ENCODE data around the gene UPF3A.

UPF3A gene

GRCh38 chr13:114310956-114311355 lies 29.6 kb downstream of the UPF3A start:
- no peaks in the 10 kb centered on the region for H3K9me3 ChIP-seq (ENCODE audit: insufficient read depth, low read length)
- no peaks in the 10 kb centered on the region for H3K27me3 ChIP-seq (ENCODE audit: low read depth, low read length)
- no peak overlapping the region for H3K4me2 ChIP-seq (ENCODE audit: low read length)
- H3K36me3 ChIP-seq (replicated peaks; ENCODE audit: low read depth, low read length): peaks cover 15% of the 10 kb centered on the region
- peaks cover 25% of the 10 kb centered on the region for H3K79me2 ChIP-seq (ENCODE audit: low read length)
- peaks cover 11% of the 10 kb centered on the region for H4K20me1 ChIP-seq (ENCODE audit: insufficient read depth, low read length)
- H3K4me3 ChIP-seq (ENCODE audit: low read length): no peak overlapping the region
- no peak overlapping the region for H3K27ac ChIP-seq (ENCODE audit: low read length)
- TF ChIP-seq EZH2phosphoT487 (IDR thresholded peaks at IDR 0.05; ENCODE audit: low read depth): no peak
- TF ChIP-seq, protein P1, sequence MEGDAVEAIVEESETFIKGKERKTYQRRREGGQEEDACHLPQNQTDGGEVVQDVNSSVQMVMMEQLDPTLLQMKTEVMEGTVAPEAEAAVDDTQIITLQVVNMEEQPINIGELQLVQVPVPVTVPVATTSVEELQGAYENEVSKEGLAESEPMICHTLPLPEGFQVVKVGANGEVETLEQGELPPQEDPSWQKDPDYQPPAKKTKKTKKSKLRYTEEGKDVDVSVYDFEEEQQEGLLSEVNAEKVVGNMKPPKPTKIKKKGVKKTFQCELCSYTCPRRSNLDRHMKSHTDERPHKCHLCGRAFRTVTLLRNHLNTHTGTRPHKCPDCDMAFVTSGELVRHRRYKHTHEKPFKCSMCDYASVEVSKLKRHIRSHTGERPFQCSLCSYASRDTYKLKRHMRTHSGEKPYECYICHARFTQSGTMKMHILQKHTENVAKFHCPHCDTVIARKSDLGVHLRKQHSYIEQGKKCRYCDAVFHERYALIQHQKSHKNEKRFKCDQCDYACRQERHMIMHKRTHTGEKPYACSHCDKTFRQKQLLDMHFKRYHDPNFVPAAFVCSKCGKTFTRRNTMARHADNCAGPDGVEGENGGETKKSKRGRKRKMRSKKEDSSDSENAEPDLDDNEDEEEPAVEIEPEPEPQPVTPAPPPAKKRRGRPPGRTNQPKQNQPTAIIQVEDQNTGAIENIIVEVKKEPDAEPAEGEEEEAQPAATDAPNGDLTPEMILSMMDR (IDR thresholded peaks at IDR 0.05; ENCODE audit: low read depth, low read length): no peak
- H2AFZ ChIP-seq (ENCODE audit: low read depth, low read length): no peak overlapping the region
- peaks cover 32% of the 10 kb centered on the region for H3K4me1 ChIP-seq (ENCODE audit: low read length)
- H3K9ac ChIP-seq (ENCODE audit: low read length): no peak overlapping the region

DNA sequence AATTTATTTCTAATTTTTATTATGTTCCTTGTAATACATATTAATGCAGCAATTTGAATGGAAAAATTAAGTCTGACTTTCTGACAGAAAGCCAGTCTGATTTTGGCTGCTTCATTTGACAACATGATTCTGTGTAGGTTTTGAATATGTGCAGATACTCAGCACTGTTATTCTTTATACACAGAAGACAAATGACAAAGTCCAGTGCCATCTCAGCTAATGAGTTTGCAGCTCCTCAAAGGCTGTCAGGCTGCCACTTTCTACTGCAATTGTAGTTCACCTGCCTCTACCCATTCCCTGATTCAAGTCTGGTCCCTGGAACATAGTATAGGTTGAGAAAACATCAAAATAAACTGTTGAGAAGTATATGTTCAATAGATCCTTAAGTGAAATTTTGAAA lies 30.0 kb downstream of the UPF3A start:
- no peak for TF ChIP-seq EZH2phosphoT487 (IDR thresholded peaks at IDR 0.05; ENCODE audit: low read depth)
- TF ChIP-seq, protein P1 (IDR thresholded peaks at IDR 0.05; ENCODE audit: low read depth, low read length): no peak
- H3K9ac ChIP-seq (ENCODE audit: low read length): 0 out of 2 replicates have a peak overlapping the region, but pooled peaks have one; percentile 39
- H3K4me2 ChIP-seq (ENCODE audit: low read length): peak overlapping the region; percentile 44
- H3K4me1 ChIP-seq (ENCODE audit: low read length): peaks cover 32% of the 10 kb centered on the region
- H3K9me3 ChIP-seq (ENCODE audit: insufficient read depth, low read length): no peaks in the 10 kb centered on the region
- no peak overlapping the region for H3K4me3 ChIP-seq (ENCODE audit: low read length)
- H3K27me3 ChIP-seq (ENCODE audit: low read depth, low read length): no peaks in the 10 kb centered on the region
- peaks cover 14% of the 10 kb centered on the region for H4K20me1 ChIP-seq (ENCODE audit: insufficient read depth, low read length)
- peaks cover 13% of the 10 kb centered on the region for H3K36me3 ChIP-seq (replicated peaks; ENCODE audit: low read depth, low read length)
- peaks cover 29% of the 10 kb centered on the region for H3K79me2 ChIP-seq (ENCODE audit: low read length)
- H2AFZ ChIP-seq (ENCODE audit: low read depth, low read length): 0 out of 2 replicates have a peak overlapping the region, but pooled peaks have one; percentile 2
- H3K27ac ChIP-seq (ENCODE audit: low read length): peak overlapping the region; percentile 47

- H3K79me2 ChIP-seq (ENCODE audit: low read length): peaks cover 34% of the 10 kb centered on the region
- peak overlapping the region; percentile 47 for H3K27ac ChIP-seq (ENCODE audit: low read length)
- H3K36me3 ChIP-seq (replicated peaks; ENCODE audit: low read depth, low read length): peaks cover 11% of the 10 kb centered on the region
- H4K20me1 ChIP-seq (ENCODE audit: insufficient read depth, low read length): peaks cover 20% of the 10 kb centered on the region
- H3K4me3 ChIP-seq (ENCODE audit: low read length): peak overlapping the region; percentile 52
- H3K4me1 ChIP-seq (ENCODE audit: low read length): peaks cover 32% of the 10 kb centered on the region
- peak overlapping the region; percentile 44 for H3K4me2 ChIP-seq (ENCODE audit: low read length)
- TF ChIP-seq EZH2phosphoT487 (IDR thresholded peaks at IDR 0.05; ENCODE audit: low read depth): no peak
- TF ChIP-seq, protein P1 (IDR thresholded peaks at IDR 0.05; ENCODE audit: low read depth, low read length): no peak
- H2AFZ ChIP-seq (ENCODE audit: low read depth, low read length): peak overlapping the region; percentile 2; the same call in 1 of the 2 replicates
- no peaks in the 10 kb centered on the region for H3K9me3 ChIP-seq (ENCODE audit: insufficient read depth, low read length)
- no peaks in the 10 kb centered on the region for H3K27me3 ChIP-seq (ENCODE audit: low read depth, low read length)
- H3K9ac ChIP-seq (ENCODE audit: low read length): peak overlapping the region; percentile 39
Measured at GRCh38 chr13:114311908-114312307, 30.5 kb downstream of the UPF3A start.

DNA sequence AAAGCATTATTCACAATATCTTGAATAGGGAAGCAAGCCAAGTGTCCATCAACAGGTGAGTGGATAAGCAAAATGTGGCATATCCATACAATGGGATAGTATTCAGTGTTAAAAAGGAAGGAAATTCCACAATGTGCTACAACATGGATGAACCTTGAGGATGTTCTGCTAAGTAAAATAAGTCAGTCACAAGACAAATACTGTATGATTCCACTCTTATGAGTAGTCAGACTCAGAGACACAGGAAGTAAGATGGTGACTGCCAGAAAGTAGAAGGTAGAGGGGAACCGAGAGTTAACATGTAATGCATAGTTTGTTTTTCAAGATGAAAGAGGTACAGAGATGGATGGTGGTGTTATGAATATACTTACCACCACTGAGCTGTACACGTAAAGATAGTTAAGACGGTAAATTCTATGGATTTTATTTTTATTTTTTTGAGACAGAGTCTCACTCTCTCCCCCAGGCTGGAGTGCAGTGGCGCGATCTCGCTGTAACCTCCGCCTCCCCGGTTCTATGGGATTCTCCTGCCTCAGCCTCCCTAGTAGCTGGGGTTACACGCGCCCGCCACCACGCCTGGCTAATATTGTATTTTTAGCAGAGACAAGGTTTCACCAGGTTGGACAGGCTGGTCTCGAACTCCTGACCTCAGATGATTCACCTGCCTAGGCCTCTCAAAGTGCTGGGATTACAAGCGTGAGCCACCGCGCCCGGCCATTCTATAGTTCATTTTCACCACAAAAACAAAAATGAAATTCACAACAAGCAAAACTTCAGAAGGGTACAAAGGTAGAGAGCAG lies 31.9 kb downstream of the UPF3A start:
- H3K9ac ChIP-seq (ENCODE audit: low read length): peak overlapping the region; percentile 93
- no peaks in the 10 kb centered on the region for H3K27me3 ChIP-seq (ENCODE audit: low read depth, low read length)
- H3K79me2 ChIP-seq (ENCODE audit: low read length): peaks cover 48% of the 10 kb centered on the region
- H3K27ac ChIP-seq (ENCODE audit: low read length): peak overlapping the region; percentile 91
- H4K20me1 ChIP-seq (ENCODE audit: insufficient read depth, low read length): peaks cover 33% of the 10 kb centered on the region
- peaks cover 32% of the 10 kb centered on the region for H3K4me1 ChIP-seq (ENCODE audit: low read length)
- H3K4me2 ChIP-seq (ENCODE audit: low read length): peak overlapping the region; percentile 88
- H3K36me3 ChIP-seq (replicated peaks; ENCODE audit: low read depth, low read length): peaks cover 15% of the 10 kb centered on the region
- H3K4me3 ChIP-seq (ENCODE audit: low read length): peak overlapping the region; percentile 88
- TF ChIP-seq, protein P1 (IDR thresholded peaks at IDR 0.05; ENCODE audit: low read depth, low read length): no peak
- no peak for TF ChIP-seq EZH2phosphoT487 (IDR thresholded peaks at IDR 0.05; ENCODE audit: low read depth)
- peak overlapping the region; percentile 38; the same call in 1 of the 2 replicates for H2AFZ ChIP-seq (ENCODE audit: low read depth, low read length)
- no peaks in the 10 kb centered on the region for H3K9me3 ChIP-seq (ENCODE audit: insufficient read depth, low read length)
